Thyroid gland (tissue), 4 donors: ENCODE data around the gene RAD51. TPM values are rescaled to one million over a fixed set of nuclear protein-coding genes. Genes with fewer than 3 reads are reported as not detected.

Experiments
- DNase-seq, 2 donors: peaks; one replicate each; pipeline ENCODE4 v3.0.0-alpha.2; 2019
- H3K27ac ChIP-seq, 3 donors: fragments of 200-600 bp; sonication (generic); 1 replicate in 2 of 3; 2 replicates in 1 of 3; pipeline ENCODE4 v1.5.1; 2016 to 2019; ENCODE audit warnings: mild to moderate bottlenecking in 1 of 3, moderate library complexity in 1 of 3
- H3K27me3 ChIP-seq: fragments of 200-600 bp; sonication (generic); one replicate; pipeline ENCODE4 v1.5.1; 2019
- H3K36me3 ChIP-seq, 2 donors: fragments of 200-600 bp; sonication (generic); one replicate each; pipeline ENCODE4 v1.5.1; 2016 to 2019
- H3K4me1 ChIP-seq, 2 donors: fragments of 200-600 bp; sonication (generic); one replicate each; pipeline ENCODE4 v1.5.1; 2017 to 2019
- H3K4me3 ChIP-seq, 3 donors: fragments of 200-600 bp; sonication (generic); replicated peaks in 1 of 3; 1 replicate in 2 of 3; 2 replicates in 1 of 3; pipeline ENCODE4 v1.5.1; 2016; ENCODE audit warnings: mild to moderate bottlenecking in 1 of 3
- H3K9me3 ChIP-seq: fragments of 200-600 bp; sonication (generic); one replicate; pipeline ENCODE4 v1.5.1; 2017
- POLR2A ChIP-seq, 2 donors: fragments of 450-650 bp; IDR thresholded peaks; one replicate each; pipeline ENCODE4 v1.6.1; 2017; ENCODE audit warnings: antibody characterized with exemption in 2 of 2, mild to moderate bottlenecking in 2 of 2, moderate library complexity in 1 of 2
- WGBS, 2 donors: methylation state at CpG; one replicate each; pipeline ENCODE4 v1.1.5; 2017; 5-methylcytosine and 5-hydroxymethylcytosine counted together
- intact Hi-C: fragments of 100-400 bp; cut with DNase I; formaldehyde crosslinking; loops from one replicate; pipeline ENCODE4 v1.15.1; 2023
- total RNA-seq, 4 donors: library from RNA; depleted of rRNA; stranded (reverse); fragments of >200 nt; gene quantifications; one replicate each; pipeline ENCODE4 v1.2.3, GENCODE V29; 2016
- TF ChIP-seq, protein P1 (sequence below), 6 experiments: fragments of 200-600 bp in 3 of 6; fragments of 450-650 bp in 3 of 6; sonication (generic) in 3 of 6; IDR thresholded peaks; one replicate each; pipeline ENCODE4 v1.5.1; 2016 to 2019; ENCODE audit warnings: antibody characterized with exemption in 6 of 6, mild to moderate bottlenecking in 2 of 6, inconsistent platforms in 1 of 6, moderate library complexity in 1 of 6

The RAD51 gene
- total RNA-seq, 4 donors from 2014 or later: 0.40 to 1.4 TPM; not detected in 2

DNA sequence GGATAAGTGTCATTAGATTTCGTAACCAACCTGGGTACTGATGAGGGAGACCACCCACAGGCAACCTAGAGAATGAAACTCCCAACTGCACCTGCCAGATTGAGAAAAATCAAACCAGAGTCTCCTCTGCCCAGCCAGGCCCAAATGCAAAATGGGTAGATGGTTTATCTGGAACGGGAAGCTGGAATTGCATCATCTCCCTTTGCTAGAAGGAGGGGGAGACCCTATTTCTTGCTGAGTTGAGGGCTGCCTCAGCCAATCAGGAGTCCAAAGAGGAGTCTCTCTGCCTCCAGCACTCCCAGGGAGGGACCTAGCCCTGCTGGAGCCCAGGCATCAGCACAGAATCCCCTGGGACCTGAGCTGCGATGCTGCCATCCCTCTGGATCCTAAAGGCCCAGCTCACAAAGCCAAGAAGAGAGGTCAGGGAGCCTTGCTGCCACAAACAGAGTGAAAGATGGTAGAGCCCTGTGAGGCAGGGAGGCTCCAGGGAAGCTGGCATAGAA lies 52.0 kb downstream of the RAD51 start:
- no peak for TF ChIP-seq POLR2A (IDR thresholded peaks at IDR 0.05)
- TF ChIP-seq, protein P1, sequence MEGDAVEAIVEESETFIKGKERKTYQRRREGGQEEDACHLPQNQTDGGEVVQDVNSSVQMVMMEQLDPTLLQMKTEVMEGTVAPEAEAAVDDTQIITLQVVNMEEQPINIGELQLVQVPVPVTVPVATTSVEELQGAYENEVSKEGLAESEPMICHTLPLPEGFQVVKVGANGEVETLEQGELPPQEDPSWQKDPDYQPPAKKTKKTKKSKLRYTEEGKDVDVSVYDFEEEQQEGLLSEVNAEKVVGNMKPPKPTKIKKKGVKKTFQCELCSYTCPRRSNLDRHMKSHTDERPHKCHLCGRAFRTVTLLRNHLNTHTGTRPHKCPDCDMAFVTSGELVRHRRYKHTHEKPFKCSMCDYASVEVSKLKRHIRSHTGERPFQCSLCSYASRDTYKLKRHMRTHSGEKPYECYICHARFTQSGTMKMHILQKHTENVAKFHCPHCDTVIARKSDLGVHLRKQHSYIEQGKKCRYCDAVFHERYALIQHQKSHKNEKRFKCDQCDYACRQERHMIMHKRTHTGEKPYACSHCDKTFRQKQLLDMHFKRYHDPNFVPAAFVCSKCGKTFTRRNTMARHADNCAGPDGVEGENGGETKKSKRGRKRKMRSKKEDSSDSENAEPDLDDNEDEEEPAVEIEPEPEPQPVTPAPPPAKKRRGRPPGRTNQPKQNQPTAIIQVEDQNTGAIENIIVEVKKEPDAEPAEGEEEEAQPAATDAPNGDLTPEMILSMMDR (IDR thresholded peaks at IDR 0.05): no peak
- WGBS, 2 donors: 54 to 67% methylated on average over 2 to 3 of the region's 3 CpGs
- Histone ChIP-seq H3K27ac (no peak overlapping the region), H3K36me3 (peaks cover 28 to 47% of the 10 kb centered on the region in 2 donors), H3K27me3 (no peaks in the 10 kb centered on the region), H3K9me3 (no peaks in the 10 kb centered on the region), H3K4me3 (no peak overlapping the region), H3K4me1 (no peaks in the 10 kb centered on the region)
- intact Hi-C loops: no loop called here
- DNase-seq: no peak

DNA sequence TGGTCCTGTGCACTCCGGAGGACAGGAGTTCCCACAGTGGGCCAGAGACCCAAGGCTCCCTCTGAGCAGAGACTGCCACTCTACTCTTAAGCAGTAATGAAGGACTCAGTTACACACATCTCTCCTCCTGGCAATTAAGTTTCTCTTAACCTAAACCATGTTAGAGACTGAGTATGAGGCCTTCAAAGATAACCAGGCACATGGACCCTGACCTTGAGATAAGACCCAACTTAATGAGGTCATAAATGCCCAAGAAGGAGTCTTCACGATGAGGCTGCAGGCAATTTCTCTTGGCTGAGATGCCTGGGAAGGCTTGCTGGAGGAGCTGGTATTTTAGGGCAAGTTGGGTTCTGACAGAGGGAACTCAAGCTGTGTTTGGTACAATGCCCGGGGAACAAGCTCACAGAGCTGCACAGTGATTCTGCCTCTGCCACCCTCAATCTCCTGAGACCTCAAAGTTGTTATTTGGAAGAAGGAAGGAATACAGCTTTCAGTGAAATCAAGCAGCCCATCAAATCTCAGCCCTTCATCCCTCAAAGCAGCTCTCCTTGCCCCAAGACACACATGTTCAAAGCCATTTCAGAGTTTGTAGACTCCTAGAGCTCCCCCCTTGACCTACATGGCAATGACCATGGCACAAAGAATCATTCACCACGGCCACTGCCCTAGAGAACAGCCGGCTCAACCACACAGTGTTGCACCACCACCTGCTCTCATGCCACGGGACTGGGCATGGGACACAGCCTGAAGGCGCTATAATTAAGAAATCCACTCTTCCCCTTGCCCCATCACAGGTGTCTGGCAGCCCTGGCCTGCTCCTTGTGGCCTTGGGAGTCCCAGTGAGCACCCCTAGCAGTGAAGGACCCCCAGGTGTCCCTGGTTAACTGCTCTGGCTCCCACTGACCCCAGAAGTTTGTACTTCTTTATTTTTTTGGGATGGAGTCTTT lies 53.0 kb downstream of the RAD51 start:
- TF ChIP-seq, protein P1 (IDR thresholded peaks at IDR 0.05): no peak
- TF ChIP-seq POLR2A (IDR thresholded peaks at IDR 0.05): no peak
- Histone ChIP-seq H3K27me3 (no peaks in the 10 kb centered on the region), H3K4me3 (no peak overlapping the region), H3K4me1 (no peaks in the 10 kb centered on the region), H3K36me3 (peaks cover 22 to 41% of the 10 kb centered on the region in 2 donors), H3K9me3 (no peaks in the 10 kb centered on the region), H3K27ac (no peak overlapping the region)
- 89 to 91% methylated on average over 7 of the region's 7 CpGs for WGBS, 2 donors
- intact Hi-C loops: no loop called here
- DNase-seq: no peak

DNA sequence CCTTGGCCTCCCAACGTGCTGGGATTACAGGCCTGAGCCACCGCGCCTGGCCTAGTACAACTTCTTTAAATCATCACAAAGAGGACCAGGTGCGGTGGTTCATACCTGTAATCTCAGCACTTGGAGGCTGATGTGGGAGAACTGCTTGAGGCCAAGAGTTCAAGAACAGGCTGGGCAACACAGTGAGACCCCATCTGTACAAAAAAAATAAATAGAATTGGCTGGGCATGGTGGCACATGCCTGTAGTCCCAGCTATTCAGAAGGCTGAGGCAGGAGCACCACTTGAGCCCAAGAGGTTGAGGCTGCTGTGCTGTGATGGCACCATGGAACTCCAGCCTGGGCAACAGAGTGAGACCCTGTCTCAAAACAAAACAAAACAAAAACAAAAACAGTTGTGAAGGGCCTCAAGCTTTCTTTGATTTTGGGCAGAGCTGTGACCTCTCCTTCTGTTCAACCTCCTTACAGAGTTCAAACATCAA lies 54.2 kb downstream of the RAD51 start:
- H3K4me1 ChIP-seq: peaks cover 3 to 6% of the 10 kb centered on the region in 2 donors
- peaks cover 22 to 28% of the 10 kb centered on the region in 2 donors for H3K36me3 ChIP-seq
- intact Hi-C loops: no loop called here
- no peak overlapping the region for H3K27ac ChIP-seq
- no peaks in the 10 kb centered on the region for H3K27me3 ChIP-seq
- H3K4me3 ChIP-seq: no peak overlapping the region
- 97 to 98% methylated on average over 4 of the region's 4 CpGs for WGBS, 2 donors
- TF ChIP-seq, protein P1 (IDR thresholded peaks at IDR 0.05): no peak
- TF ChIP-seq POLR2A (IDR thresholded peaks at IDR 0.05): no peak
- no peaks in the 10 kb centered on the region for H3K9me3 ChIP-seq
- no peak for DNase-seq

DNA sequence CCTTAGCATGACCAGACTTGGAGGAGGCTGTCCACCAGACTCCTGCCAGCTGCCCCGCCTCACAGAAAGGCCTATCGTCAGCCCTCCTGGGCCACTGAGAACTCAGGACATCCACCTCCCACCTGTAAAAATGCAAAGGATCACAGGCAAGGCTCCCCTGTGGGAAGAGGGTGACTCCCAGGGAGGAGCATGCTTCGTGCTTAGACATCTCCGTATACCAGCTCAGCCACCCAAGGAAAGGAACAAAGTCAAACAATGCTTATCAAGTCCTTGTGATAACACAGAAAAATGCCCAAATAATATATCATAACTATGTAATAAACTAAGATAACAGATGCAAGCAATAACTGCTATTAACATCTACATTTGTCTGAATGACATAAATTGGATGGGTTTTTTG lies 55.9 kb downstream of the RAD51 start:
- 90 to 100% methylated on average over 4 of the region's 4 CpGs for WGBS, 2 donors
- no peaks in the 10 kb centered on the region for H3K9me3 ChIP-seq
- no peak for DNase-seq
- H3K4me1 ChIP-seq: peaks cover 6 to 7% of the 10 kb centered on the region in 2 donors
- no peaks in the 10 kb centered on the region for H3K27me3 ChIP-seq
- TF ChIP-seq, protein P1 (IDR thresholded peaks at IDR 0.05): no peak
- no peak for TF ChIP-seq POLR2A (IDR thresholded peaks at IDR 0.05)
- no peak overlapping the region for H3K27ac ChIP-seq
- intact Hi-C loops: no loop called here
- no peak overlapping the region for H3K4me3 ChIP-seq
- H3K36me3 ChIP-seq: peaks cover 18 to 20% of the 10 kb centered on the region in 2 donors

DNA sequence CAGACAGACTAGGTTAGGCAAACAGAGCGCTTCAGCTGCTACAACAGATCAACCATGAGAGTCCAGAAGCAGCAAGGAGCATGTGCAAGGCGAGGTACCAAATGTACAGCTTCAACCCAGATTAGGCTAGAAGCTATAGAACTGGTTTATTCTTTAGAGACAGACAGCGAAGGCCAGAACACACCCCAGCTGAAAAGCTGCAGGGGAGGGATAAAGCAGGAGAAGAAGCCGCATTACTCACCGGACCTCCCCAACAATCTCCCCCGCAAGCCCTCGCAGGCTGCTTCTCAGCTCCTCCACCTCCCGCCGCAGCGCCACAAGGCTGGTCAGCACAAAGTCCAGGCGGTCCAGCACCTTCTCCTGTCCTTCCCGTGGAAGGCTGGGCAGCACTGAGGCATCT lies 56.8 kb downstream of the RAD51 start:
- H3K4me1 ChIP-seq: peaks cover 6 to 7% of the 10 kb centered on the region in 2 donors
- intact Hi-C loops: no loop called here
- H3K4me3 ChIP-seq: no peak overlapping the region
- no peaks in the 10 kb centered on the region for H3K27me3 ChIP-seq
- no peak for TF ChIP-seq POLR2A (IDR thresholded peaks at IDR 0.05)
- TF ChIP-seq, protein P1 (IDR thresholded peaks at IDR 0.05): no peak
- H3K9me3 ChIP-seq: no peaks in the 10 kb centered on the region
- peaks cover 17 to 20% of the 10 kb centered on the region in 2 donors for H3K36me3 ChIP-seq
- H3K27ac ChIP-seq: no peak overlapping the region
- no peak for DNase-seq
- 95% methylated on average over 12 of the region's 12 CpGs for WGBS, 2 donors
